Iris pigment epithelial cell (primary cell): ENCODE results near the gene CSNK1G2.
A peak's percentile ranks its signal among the peaks of the same experiment; 100 is the strongest.

ENCODE experiments used
- DNase-seq: peaks from one replicate; pipeline ENCODE4 v3.0.0-alpha.2; 2011; ENCODE audit warnings: low read depth

Gene CSNK1G2

GRCh38 chr19:1918975-1919374 lies 22.0 kb upstream of the CSNK1G2 start:
- DNase-seq = no peak

- DNase-seq = no peak
These were observed 20.3 kb upstream of the CSNK1G2 start for GRCh38 chr19:1920644-1921043.

- DNase-seq = no peak
These were observed 19.6 kb upstream of the CSNK1G2 start for GRCh38 chr19:1921326-1921725.

GRCh38 chr19:1921825-1922224 lies 19.1 kb upstream of the CSNK1G2 start:
- DNase-seq = no peak

GRCh38 chr19:1922803-1923202 lies 18.2 kb upstream of the CSNK1G2 start:
- DNase-seq = no peak

GRCh38 chr19:1923319-1923718 lies 17.7 kb upstream of the CSNK1G2 start:
- DNase-seq = no peak

GRCh38 chr19:1924320-1924961 lies 16.5 kb upstream of the CSNK1G2 start:
- DNase-seq = no peak

GRCh38 chr19:1925544-1925943 lies 15.4 kb upstream of the CSNK1G2 start:
- DNase-seq = no peak

GRCh38 chr19:1929021-1929742 lies 11.8 kb upstream of the CSNK1G2 start:
- DNase-seq = peak; percentile 64

GRCh38 chr19:1931445-1931844 lies 9.5 kb upstream of the CSNK1G2 start:
- no peak for DNase-seq

GRCh38 chr19:1932395-1932794 lies 8.6 kb upstream of the CSNK1G2 start:
- no peak for DNase-seq

GRCh38 chr19:1933244-1933643 lies 7.7 kb upstream of the CSNK1G2 start:
- DNase-seq = no peak

GRCh38 chr19:1933942-1934341 lies 7.0 kb upstream of the CSNK1G2 start:
- no peak for DNase-seq

GRCh38 chr19:1935484-1936208 lies 5.3 kb upstream of the CSNK1G2 start:
- peak; percentile 51 for DNase-seq

GRCh38 chr19:1936430-1936829 lies 4.5 kb upstream of the CSNK1G2 start:
- DNase-seq = no peak

GRCh38 chr19:1936916-1937610 lies 3.9 kb upstream of the CSNK1G2 start:
- DNase-seq = no peak

GRCh38 chr19:1938071-1938470 lies 2.9 kb upstream of the CSNK1G2 start:
- no peak for DNase-seq

- peak; percentile 83 for DNase-seq
These were observed 1.3 kb downstream of the CSNK1G2 start for GRCh38 chr19:1942078-1942933.

GRCh38 chr19:1942934-1943555 lies 2.1 kb downstream of the CSNK1G2 start:
- peak; percentile 25 for DNase-seq

- DNase-seq = no peak
These were observed 2.7 kb downstream of the CSNK1G2 start for GRCh38 chr19:1943661-1944087.
